ENCODE data around the gene ELMO3. TPM values are rescaled to one million over a fixed set of nuclear protein-coding genes. Genes with fewer than 3 reads are reported as not detected.

The ELMO3 gene
- total RNA-seq, 1 experiment from 2014 or later: 8.6 TPM

GRCh38 chr16:67158637-67159600, 40.0 kb upstream of the ELMO3 start:
- H3K23ac ChIP-seq (ENCODE audit: insufficient read length, low read depth, low read length): no peak overlapping the region
- peak overlapping the region; percentile 52 for H3K4me2 ChIP-seq (ENCODE audit: insufficient read depth, insufficient read length, low read length)
- peaks cover 7 to 22% of the 10 kb centered on the region in 2 experiments for H3K4me1 Mint-ChIP-seq
- H3K9me3 ChIP-seq (ENCODE audit: control insufficient read depth, low read depth, low read length): no peaks in the 10 kb centered on the region
- H2AK5ac ChIP-seq (ENCODE audit: insufficient read length, low read length): no peak overlapping the region
- H3K18ac ChIP-seq (ENCODE audit: insufficient read length, low read depth, low read length): no peak overlapping the region
- no peak overlapping the region for H3K9ac ChIP-seq (ENCODE audit: extremely low read depth, insufficient read length, low read length)
- H3K56ac ChIP-seq (ENCODE audit: insufficient read length, low read depth, low read length): no peak overlapping the region
- H3K79me1 ChIP-seq (ENCODE audit: insufficient read depth, low read depth, low read length, poor library complexity, severe bottlenecking): no peaks in the 10 kb centered on the region
- H3K36me3 Mint-ChIP-seq (ENCODE audit: insufficient read depth in 1 of 3, low read depth in 3 of 3): no peaks in the 10 kb centered on the region
- H3K27ac ChIP-seq (ENCODE audit: insufficient read length, low read depth, low read length): no peak overlapping the region
- peak; percentile 61 for DNase-seq
- H2BK15ac ChIP-seq (ENCODE audit: low read depth, low read length): no peak overlapping the region
- H3K4ac ChIP-seq (ENCODE audit: low read depth, low read length): no peak overlapping the region
- H3K27me3 Mint-ChIP-seq (ENCODE audit: low read depth): peaks cover 100% of the 10 kb centered on the region
- peaks cover 3 to 7% of the 10 kb centered on the region in 2 experiments; a peak in 3 of 5 replicates for H3K9me3 Mint-ChIP-seq
- no peaks in the 10 kb centered on the region for H4K20me1 ChIP-seq (ENCODE audit: control insufficient read depth, insufficient read depth, insufficient read length)
- H4K5ac ChIP-seq (ENCODE audit: insufficient read length, low read depth, low read length): no peak overlapping the region
- no peak overlapping the region for H2AFZ ChIP-seq (ENCODE audit: low read length)
- peaks cover 93% of the 10 kb centered on the region for H3K27me3 ChIP-seq (ENCODE audit: insufficient read depth, low read length)
- H4K91ac ChIP-seq (ENCODE audit: insufficient read length, low read depth, low read length): no peak overlapping the region
- H3K4me1 ChIP-seq (ENCODE audit: insufficient read depth, low read length): no peaks in the 10 kb centered on the region
- no peak for TF ChIP-seq CTCF (conservative IDR thresholded peaks at IDR 0.05)
- H2BK120ac ChIP-seq (ENCODE audit: low read depth, low read length, poor library complexity, severe bottlenecking): no peak overlapping the region
- H3K79me2 ChIP-seq (ENCODE audit: insufficient read depth, low read length): no peaks in the 10 kb centered on the region
- no peak overlapping the region for H2BK5ac ChIP-seq (ENCODE audit: insufficient read length, low read length)
- H3K27ac Mint-ChIP-seq: no peak overlapping the region
- H4K8ac ChIP-seq (replicated peaks; ENCODE audit: insufficient read length, low read depth, low read length): no peak overlapping the region
- H3T11ph ChIP-seq (ENCODE audit: low read length): no peak overlapping the region
- H3K14ac ChIP-seq (ENCODE audit: insufficient read depth, low read length): no peak overlapping the region
- peaks cover 25% of the 10 kb centered on the region for H3K23me2 ChIP-seq (ENCODE audit: insufficient read length, low read depth, low read length, poor library complexity, severe bottlenecking)
- whole genome bisulfite sequencing (ENCODE audit: extremely low coverage, insufficient read length, low lambda C conversion rate): no CpG with 5 or more reads among the region's 34 CpGs
- H3K4me3 Mint-ChIP-seq: peak overlapping the region; percentile 65 to 79
- no peak overlapping the region for H2BK12ac ChIP-seq (ENCODE audit: insufficient read length, low read depth, low read length)
- no peak overlapping the region for H2BK20ac ChIP-seq (ENCODE audit: low read depth, low read length, poor library complexity, severe bottlenecking)

Data from H9 (cell line).